ENCODE results near the gene MNAT1. TPM values are rescaled to one million over a fixed set of nuclear protein-coding genes. Genes with fewer than 3 reads are reported as not detected.
"Not testable (repeated sequence)": the region's sequence is repeated elsewhere in the genome, so short reads cannot be mapped to it uniquely, and the experiment has no call there.

The MNAT1 gene
- total RNA-seq, 1 donor from 2014 or later: 114 TPM

DNA sequence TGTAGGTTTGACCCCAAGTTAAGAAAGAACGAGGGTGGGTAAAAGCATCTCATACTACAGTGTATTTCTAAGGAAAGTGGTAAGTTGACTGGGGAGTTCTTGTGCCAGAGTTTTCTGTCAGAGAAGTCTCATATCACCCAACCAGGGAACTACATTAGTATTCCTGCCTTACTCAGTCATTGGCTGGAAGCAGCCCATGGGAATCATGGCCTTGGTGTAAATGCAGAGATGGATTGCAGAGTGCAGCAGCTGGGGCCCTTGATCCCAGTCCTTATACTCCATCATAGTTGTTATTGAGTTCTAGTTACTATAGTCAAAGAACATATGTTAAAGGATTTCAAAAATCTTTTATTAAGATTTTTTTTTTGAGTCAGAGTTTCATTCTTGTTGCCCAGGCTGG is 105.8 kb downstream of the MNAT1 start:
- Histone ChIP-seq H3K79me2 (ENCODE audit: low read depth) (no peaks in the 10 kb centered on the region), H2AFZ (replicated peaks) (no peak overlapping the region), H3K9ac (no peak overlapping the region), H3F3A (ENCODE audit: low read depth) (no peaks in the 10 kb centered on the region), H3K27ac (no peak overlapping the region), H3K36me3 (no peaks in the 10 kb centered on the region), H4K20me1 (ENCODE audit: low read depth) (no peaks in the 10 kb centered on the region), H3K9me3 (ENCODE audit: low read depth) (no peaks in the 10 kb centered on the region), H3K4me2 (no peak overlapping the region), H3K4me3 (no peak overlapping the region), H3K27me3 (no peaks in the 10 kb centered on the region), H3K4me1 (no peaks in the 10 kb centered on the region)
- no peak for DNase-seq (ENCODE audit: low spot score)
- Mint-ChIP-seq H3K4me1 (no peaks in the 10 kb centered on the region), H3K27me3 (ENCODE audit: insufficient read depth, low read depth) (no peaks in the 10 kb centered on the region), H3K27ac (no peak overlapping the region), H3K4me3 (no peak overlapping the region), H3K36me3 (peaks cover 15% of the 10 kb centered on the region), H3K9me3 (no peaks in the 10 kb centered on the region)
- TF ChIP-seq EZH2 (IDR thresholded peaks at IDR 0.05) (no peak), EZH2phosphoT487 (IDR thresholded peaks at IDR 0.05) (no peak)

DNA sequence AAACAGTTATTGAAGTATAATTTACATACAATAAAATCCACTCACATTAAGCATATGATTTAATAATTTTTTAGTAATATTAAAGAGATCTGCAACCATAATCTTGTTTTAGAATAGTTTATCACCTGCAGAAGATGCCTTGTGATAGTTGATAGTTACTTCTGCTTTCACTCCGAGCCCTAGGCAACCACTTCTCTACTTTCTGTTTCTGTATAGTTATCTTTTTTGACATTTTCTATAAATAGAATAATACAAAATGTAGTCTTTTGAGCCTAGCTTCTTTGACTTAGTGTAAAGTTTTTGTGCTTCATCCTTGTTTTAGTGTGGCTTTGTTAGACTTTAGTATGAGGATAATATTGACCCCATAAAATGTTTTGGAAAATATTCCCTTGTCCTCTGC is 111.0 kb downstream of the MNAT1 start:
- H3K9ac ChIP-seq: no peak overlapping the region
- H3K27ac ChIP-seq: no peak overlapping the region
- peaks cover 14% of the 10 kb centered on the region for H3K9me3 Mint-ChIP-seq
- no peaks in the 10 kb centered on the region for H3K27me3 Mint-ChIP-seq (ENCODE audit: insufficient read depth, low read depth)
- peaks cover 23% of the 10 kb centered on the region for H3K36me3 ChIP-seq
- H3K4me3 Mint-ChIP-seq: no peak overlapping the region
- peaks cover 18% of the 10 kb centered on the region for H3K9me3 ChIP-seq (ENCODE audit: low read depth)
- H3K79me2 ChIP-seq (ENCODE audit: low read depth): no peaks in the 10 kb centered on the region
- no peak overlapping the region for H3K27ac Mint-ChIP-seq
- peaks cover 26% of the 10 kb centered on the region for H3K36me3 Mint-ChIP-seq
- no peaks in the 10 kb centered on the region for H3K4me1 ChIP-seq
- H3K4me2 ChIP-seq: no peak overlapping the region
- DNase-seq (ENCODE audit: low spot score): no peak
- no peaks in the 10 kb centered on the region for H4K20me1 ChIP-seq (ENCODE audit: low read depth)
- no peaks in the 10 kb centered on the region for H3K27me3 ChIP-seq
- H3K4me1 Mint-ChIP-seq: no peaks in the 10 kb centered on the region
- H3K4me3 ChIP-seq: no peak overlapping the region
- TF ChIP-seq, protein P1, sequence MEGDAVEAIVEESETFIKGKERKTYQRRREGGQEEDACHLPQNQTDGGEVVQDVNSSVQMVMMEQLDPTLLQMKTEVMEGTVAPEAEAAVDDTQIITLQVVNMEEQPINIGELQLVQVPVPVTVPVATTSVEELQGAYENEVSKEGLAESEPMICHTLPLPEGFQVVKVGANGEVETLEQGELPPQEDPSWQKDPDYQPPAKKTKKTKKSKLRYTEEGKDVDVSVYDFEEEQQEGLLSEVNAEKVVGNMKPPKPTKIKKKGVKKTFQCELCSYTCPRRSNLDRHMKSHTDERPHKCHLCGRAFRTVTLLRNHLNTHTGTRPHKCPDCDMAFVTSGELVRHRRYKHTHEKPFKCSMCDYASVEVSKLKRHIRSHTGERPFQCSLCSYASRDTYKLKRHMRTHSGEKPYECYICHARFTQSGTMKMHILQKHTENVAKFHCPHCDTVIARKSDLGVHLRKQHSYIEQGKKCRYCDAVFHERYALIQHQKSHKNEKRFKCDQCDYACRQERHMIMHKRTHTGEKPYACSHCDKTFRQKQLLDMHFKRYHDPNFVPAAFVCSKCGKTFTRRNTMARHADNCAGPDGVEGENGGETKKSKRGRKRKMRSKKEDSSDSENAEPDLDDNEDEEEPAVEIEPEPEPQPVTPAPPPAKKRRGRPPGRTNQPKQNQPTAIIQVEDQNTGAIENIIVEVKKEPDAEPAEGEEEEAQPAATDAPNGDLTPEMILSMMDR (IDR thresholded peaks at IDR 0.05): no peak
- TF ChIP-seq EZH2phosphoT487 (IDR thresholded peaks at IDR 0.05): no peak
- TF ChIP-seq EZH2 (IDR thresholded peaks at IDR 0.05): no peak
- no peak overlapping the region for H2AFZ ChIP-seq (replicated peaks)
- H3F3A ChIP-seq (ENCODE audit: low read depth): peaks cover 4% of the 10 kb centered on the region

DNA sequence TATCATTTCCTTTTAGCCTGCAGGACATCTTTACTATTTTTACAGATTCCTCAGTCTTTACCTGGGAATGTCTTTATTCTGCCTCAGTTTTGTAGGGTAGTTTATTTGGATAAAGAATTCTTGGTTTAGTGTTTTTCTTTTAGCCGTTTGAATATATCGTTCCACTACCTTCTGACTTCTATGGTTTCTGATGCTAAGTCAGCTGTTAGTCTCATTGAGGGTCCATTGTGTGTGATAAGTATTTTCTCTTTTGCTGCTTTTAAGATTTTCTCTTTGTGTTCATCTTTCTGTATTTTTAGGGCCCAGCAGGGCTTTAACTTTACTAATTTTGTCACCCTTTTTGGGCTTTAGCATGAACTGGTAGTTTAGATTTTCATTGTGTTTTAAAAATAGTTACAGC is 113.5 kb downstream of the MNAT1 start:
- Histone ChIP-seq H3K27ac (no peak overlapping the region), H3F3A (ENCODE audit: low read depth) (peaks cover 4% of the 10 kb centered on the region), H3K9me3 (ENCODE audit: low read depth) (peaks cover 18% of the 10 kb centered on the region), H3K4me3 (no peak overlapping the region), H2AFZ (replicated peaks) (no peak overlapping the region), H4K20me1 (ENCODE audit: low read depth) (no peaks in the 10 kb centered on the region), H3K36me3 (peaks cover 29% of the 10 kb centered on the region), H3K79me2 (ENCODE audit: low read depth) (no peaks in the 10 kb centered on the region), H3K4me2 (no peak overlapping the region), H3K4me1 (no peaks in the 10 kb centered on the region), H3K27me3 (no peaks in the 10 kb centered on the region), H3K9ac (no peak overlapping the region)
- Mint-ChIP-seq H3K36me3 (peaks cover 35% of the 10 kb centered on the region), H3K27ac (no peak overlapping the region), H3K4me1 (no peaks in the 10 kb centered on the region), H3K27me3 (ENCODE audit: insufficient read depth, low read depth) (peaks cover 4% of the 10 kb centered on the region), H3K9me3 (peaks cover 18% of the 10 kb centered on the region), H3K4me3 (no peak overlapping the region)
- DNase-seq (ENCODE audit: low spot score): no peak
- no peak for TF ChIP-seq EZH2 (IDR thresholded peaks at IDR 0.05)
- TF ChIP-seq EZH2phosphoT487 (IDR thresholded peaks at IDR 0.05): no peak

DNA sequence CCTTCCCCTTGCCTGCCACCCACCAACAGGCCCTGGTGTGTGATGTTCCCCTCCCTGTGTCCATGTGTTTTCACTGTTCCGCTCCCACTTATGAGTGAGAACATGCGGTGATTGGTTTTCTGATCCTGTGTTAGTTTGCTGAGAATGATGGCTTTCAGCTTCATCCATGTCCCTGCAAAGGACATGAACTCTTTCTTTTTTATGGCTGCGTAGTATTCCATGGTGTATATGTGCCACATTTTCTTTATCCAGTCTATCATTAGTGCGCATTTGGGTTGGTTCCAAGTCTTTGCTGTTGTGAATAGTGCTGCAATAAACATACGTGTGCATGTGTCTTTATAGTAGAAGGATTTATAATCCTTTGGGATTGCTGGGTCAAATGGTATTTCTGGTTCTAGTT is 117.1 kb downstream of the MNAT1 start:
- H2AFZ ChIP-seq (replicated peaks); H3K27ac Mint-ChIP-seq; H3K79me2 ChIP-seq (ENCODE audit: low read depth); H3K9ac ChIP-seq; H3F3A ChIP-seq (ENCODE audit: low read depth); H3K27ac ChIP-seq; H3K4me1 ChIP-seq; H3K27me3 ChIP-seq; H3K27me3 Mint-ChIP-seq (ENCODE audit: insufficient read depth, low read depth); H3K4me1 Mint-ChIP-seq; H3K4me3 Mint-ChIP-seq; H4K20me1 ChIP-seq (ENCODE audit: low read depth); H3K4me3 ChIP-seq; H3K4me2 ChIP-seq; DNase-seq (ENCODE audit: low spot score): not testable (repeated sequence)
- Histone ChIP-seq H3K9me3 (ENCODE audit: low read depth) (peaks cover 14% of the 10 kb centered on the region), H3K36me3 (peaks cover 27% of the 10 kb centered on the region)
- H3K36me3 Mint-ChIP-seq: peaks cover 44% of the 10 kb centered on the region
- peaks cover 21% of the 10 kb centered on the region for H3K9me3 Mint-ChIP-seq

DNA sequence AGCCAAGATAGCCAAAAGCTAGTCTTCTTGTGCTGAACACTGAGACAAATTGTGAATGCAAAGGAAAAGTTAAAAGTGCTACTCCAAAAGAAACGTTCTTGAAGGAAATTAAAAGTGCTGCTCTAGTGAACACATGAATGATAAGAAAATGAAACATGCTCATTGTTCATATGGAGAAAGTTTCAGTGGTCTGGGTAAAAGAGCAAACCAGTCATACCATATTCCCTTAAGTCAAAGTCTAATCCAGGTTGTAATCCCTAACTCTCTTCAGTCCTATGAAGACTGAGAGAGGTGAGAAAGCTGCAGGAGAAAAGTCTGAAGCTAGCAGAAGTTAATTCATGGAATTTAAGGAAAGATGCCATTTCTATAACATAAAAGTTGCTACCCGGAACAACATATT is 121.5 kb downstream of the MNAT1 start:
- Mint-ChIP-seq H3K27me3 (ENCODE audit: insufficient read depth, low read depth) (peaks cover 4% of the 10 kb centered on the region), H3K4me1 (no peaks in the 10 kb centered on the region), H3K4me3 (no peak overlapping the region), H3K27ac (no peak overlapping the region), H3K9me3 (peaks cover 7% of the 10 kb centered on the region), H3K36me3 (peaks cover 32% of the 10 kb centered on the region)
- H3K79me2 ChIP-seq (ENCODE audit: low read depth): no peaks in the 10 kb centered on the region
- no peak overlapping the region for H2AFZ ChIP-seq (replicated peaks)
- H3K27me3 ChIP-seq: no peaks in the 10 kb centered on the region
- H3K9me3 ChIP-seq (ENCODE audit: low read depth): no peaks in the 10 kb centered on the region
- peaks cover under 1% of the 10 kb centered on the region for H3K36me3 ChIP-seq
- no peak overlapping the region for H3K4me3 ChIP-seq
- H3F3A ChIP-seq (ENCODE audit: low read depth): no peaks in the 10 kb centered on the region
- no peak overlapping the region for H3K27ac ChIP-seq
- H3K4me2 ChIP-seq: no peak overlapping the region
- TF ChIP-seq EZH2phosphoT487 (IDR thresholded peaks at IDR 0.05) (no peak), EZH2 (IDR thresholded peaks at IDR 0.05) (no peak)
- TF ChIP-seq, protein P1 (IDR thresholded peaks at IDR 0.05): no peak
- no peaks in the 10 kb centered on the region for H4K20me1 ChIP-seq (ENCODE audit: low read depth)
- no peak overlapping the region for H3K9ac ChIP-seq
- no peaks in the 10 kb centered on the region for H3K4me1 ChIP-seq
- DNase-seq (ENCODE audit: low spot score): no peak

All from neural progenitor cell (in vitro differentiated cells).